ENCODE measurements around the gene HSD17B4.

DNA sequence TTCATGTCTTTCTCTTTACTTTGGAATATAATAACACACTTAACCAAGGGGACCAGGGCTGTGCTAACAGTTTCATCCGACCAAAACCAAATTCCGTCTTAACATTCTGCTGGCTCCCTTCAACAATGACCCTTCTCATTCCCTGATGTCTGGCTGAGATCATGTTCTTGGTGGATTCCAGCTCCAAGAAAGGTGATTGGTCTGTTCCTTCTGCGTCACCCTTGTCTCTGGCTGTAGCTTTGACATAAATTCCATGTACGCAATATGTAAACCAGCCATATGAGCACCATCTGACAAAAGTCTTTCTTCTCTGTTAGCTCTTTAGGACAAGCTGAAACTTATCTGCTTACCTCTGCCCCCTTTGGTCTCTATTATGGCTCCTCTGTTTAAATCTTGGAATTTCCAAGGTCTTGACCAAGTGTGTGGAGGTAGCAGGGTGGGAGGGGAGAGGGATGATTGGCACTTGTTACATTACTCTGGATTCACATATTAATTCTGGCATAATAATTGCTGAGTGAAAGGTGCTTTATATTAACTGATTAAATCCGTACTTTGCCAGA lies 45.7 kb upstream of the HSD17B4 start:
- no peak for TF ChIP-seq POLR2A (IDR thresholded peaks at IDR 0.05)
- TF ChIP-seq, protein P1, sequence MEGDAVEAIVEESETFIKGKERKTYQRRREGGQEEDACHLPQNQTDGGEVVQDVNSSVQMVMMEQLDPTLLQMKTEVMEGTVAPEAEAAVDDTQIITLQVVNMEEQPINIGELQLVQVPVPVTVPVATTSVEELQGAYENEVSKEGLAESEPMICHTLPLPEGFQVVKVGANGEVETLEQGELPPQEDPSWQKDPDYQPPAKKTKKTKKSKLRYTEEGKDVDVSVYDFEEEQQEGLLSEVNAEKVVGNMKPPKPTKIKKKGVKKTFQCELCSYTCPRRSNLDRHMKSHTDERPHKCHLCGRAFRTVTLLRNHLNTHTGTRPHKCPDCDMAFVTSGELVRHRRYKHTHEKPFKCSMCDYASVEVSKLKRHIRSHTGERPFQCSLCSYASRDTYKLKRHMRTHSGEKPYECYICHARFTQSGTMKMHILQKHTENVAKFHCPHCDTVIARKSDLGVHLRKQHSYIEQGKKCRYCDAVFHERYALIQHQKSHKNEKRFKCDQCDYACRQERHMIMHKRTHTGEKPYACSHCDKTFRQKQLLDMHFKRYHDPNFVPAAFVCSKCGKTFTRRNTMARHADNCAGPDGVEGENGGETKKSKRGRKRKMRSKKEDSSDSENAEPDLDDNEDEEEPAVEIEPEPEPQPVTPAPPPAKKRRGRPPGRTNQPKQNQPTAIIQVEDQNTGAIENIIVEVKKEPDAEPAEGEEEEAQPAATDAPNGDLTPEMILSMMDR (IDR thresholded peaks at IDR 0.05), result no peak

All from adrenal gland (tissue), 5 donors.